ENCODE results near the gene RAMP3.

DNA sequence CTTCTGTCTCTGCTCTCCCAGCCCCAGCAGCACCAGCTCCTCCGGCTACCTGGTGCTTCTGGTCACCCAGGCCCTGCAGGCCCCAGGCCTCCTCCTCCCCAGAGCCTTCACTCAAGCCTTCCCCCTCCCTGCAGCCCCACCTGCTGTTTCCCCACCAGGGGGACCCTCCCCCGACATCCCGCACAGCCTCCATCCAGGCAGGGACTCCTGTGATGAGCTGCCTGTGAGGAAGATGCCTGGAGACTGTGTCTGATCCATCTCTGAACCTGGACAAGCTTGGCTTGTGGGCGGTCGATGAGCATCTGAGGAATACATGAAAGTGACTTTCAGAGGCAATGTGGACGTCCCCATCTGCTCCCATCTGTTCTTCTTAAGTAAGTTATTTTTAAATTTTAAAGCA lies 45.0 kb downstream of the RAMP3 start:
- TF ChIP-seq, protein P1, sequence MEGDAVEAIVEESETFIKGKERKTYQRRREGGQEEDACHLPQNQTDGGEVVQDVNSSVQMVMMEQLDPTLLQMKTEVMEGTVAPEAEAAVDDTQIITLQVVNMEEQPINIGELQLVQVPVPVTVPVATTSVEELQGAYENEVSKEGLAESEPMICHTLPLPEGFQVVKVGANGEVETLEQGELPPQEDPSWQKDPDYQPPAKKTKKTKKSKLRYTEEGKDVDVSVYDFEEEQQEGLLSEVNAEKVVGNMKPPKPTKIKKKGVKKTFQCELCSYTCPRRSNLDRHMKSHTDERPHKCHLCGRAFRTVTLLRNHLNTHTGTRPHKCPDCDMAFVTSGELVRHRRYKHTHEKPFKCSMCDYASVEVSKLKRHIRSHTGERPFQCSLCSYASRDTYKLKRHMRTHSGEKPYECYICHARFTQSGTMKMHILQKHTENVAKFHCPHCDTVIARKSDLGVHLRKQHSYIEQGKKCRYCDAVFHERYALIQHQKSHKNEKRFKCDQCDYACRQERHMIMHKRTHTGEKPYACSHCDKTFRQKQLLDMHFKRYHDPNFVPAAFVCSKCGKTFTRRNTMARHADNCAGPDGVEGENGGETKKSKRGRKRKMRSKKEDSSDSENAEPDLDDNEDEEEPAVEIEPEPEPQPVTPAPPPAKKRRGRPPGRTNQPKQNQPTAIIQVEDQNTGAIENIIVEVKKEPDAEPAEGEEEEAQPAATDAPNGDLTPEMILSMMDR (IDR thresholded peaks at IDR 0.05), result no peak
- no peak for TF ChIP-seq EZH2 (IDR thresholded peaks at IDR 0.05; ENCODE audit: borderline replicate concordance, insufficient read depth, low read depth, low read length, poor library complexity, severe bottlenecking)

All from B cell (primary cell).